DMS53 treated with DMSO at 0.1 percent for 48 hours (cell line): ENCODE results near the gene TRABD2B.

Experiments
- DNase-seq: peaks from one replicate; lab custom pipeline; 2025; ENCODE audit not compliant: unreplicated experiment; lab: John Stamatoyannopoulos, UW

The TRABD2B gene

DNA sequence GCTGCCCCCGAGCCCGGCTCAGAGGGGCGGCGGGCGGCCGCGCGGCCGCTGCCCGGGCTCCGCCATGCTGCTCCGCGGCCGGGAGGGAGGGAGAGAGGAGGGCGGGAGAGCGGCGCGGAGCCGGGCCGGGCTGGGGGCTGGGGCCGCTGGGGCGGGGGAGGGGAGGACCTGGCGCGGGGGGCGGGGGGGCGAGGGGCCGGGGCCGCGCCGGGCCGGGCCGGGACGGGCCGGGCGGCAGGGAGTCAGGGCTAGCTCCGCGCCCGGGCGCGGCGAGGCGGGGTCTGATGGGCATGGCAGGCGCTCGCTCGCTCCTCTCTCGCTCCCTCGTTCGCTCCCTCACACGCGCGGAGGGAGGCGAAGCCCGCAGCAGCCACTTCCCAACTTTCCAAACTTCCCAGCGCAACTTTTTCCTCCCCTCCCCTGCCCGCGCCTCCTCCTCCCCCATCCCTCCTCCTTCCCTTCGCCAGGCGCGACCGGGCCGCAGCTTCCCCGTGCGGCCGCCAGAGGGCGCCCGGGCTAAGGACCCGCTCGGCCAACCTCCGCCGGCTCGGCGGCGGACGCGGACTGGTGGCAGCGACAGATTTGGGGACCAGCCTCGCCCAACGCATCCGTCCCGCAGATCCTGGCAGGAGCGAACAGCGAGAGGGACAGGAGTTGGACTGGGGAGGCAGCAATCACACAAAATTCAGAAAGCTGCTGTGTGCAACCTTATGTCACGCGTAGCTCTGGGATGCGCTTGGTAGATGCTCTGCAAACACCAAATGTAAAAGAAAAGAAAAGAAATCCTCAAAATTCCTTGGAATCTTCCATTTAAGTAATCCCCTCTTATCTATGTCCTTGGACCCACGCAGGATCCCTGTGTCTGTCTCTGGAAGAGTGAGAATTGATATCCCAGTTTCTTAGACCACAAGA is at the start of gene TRABD2B:
Gene TRABD2B, minus strand, starts transcription at position 97 of the 912 bp plus-strand sequence.
- DNase-seq, result peak; percentile 54

DNA sequence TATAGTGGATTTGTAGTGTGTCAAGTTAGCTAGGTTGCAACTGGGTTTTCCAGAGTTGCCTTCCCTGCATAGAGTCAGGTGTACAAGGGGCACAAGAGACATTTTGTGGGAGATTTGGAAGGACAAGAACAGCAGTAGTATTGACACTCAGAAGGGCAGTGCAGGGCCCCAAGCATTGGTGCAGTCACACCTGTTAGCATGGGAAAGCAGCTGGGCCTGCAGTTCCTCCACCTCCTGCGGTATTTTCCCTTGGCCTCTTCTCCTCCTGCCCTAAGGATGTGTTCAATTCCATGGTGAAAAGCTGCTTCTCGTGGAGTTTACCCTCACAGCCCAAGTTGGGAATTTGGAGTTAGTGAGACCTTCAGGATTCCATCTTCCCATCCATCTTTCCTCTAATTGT is 47.1 kb upstream of the TRABD2B start:
- no peak for DNase-seq

GRCh38 chr1:48043622-48044021 is 46.4 kb upstream of the TRABD2B start:
- DNase-seq, result peak; percentile 92

DNA sequence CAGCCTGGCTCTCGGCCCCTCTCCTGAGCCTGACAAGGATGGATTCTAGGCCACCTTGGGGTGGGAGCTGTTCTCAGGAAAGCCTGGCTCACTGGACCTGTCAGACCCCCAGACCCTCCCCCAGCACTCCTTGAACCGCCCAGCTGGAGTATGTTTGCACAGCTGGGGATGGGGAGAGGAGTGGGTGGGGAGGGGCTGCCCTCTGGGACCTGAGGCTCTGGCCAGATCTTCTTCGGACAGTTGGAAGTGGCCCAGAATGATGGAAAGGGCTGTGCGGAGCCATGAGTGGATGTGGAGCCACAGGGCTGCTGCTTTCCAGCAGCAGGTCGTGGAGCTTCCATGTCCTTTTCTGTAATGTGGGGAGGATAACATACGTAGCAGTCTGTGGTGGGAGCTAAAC is 43.0 kb upstream of the TRABD2B start:
- DNase-seq, result no peak

DNA sequence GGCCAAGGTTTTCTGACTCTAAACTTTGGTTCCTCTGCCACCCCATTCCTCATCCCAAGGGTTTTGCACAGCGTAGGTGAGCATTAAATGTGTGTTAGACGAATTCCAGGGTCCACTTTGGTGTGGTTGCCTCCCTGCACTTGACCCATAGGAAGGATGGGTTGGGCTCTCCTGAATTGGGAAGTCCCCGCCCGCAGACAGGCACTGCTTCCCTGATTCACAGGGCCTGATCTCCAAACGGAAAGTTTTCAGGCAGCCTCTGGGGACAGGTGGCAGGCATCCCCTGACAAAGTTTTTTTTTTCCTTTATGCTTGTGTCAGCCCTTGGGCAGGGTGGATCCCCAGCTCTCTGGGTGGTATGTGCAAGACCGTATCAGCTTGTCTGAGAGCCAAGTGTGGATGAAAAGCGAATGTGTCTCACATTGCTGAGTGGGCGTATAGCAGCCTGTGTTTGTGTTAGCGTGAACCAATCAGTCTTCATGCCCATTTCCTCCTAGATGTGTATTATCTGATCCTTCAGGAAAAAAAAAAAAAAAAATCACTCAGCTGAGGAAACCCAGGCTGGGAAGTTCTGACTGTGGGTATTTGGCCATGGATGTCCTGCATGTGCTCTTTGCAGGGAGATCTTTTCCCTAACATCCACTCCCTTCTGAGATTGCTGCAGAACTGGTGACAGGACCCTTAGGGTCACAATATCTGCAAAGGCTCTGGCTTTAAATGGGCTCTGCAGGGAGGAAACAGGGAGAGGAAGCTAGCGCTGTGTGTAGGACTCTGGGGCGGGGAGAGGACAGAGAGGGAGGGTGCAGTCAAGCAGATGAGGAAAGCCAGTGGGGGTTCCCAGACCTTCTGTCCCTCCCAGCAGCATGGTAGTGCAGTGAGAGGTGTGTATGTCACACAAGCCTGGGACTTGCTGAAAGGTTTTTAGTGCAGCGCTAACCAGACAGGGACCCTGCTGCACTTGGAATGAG is 42.2 kb upstream of the TRABD2B start:
- no peak for DNase-seq

DNA sequence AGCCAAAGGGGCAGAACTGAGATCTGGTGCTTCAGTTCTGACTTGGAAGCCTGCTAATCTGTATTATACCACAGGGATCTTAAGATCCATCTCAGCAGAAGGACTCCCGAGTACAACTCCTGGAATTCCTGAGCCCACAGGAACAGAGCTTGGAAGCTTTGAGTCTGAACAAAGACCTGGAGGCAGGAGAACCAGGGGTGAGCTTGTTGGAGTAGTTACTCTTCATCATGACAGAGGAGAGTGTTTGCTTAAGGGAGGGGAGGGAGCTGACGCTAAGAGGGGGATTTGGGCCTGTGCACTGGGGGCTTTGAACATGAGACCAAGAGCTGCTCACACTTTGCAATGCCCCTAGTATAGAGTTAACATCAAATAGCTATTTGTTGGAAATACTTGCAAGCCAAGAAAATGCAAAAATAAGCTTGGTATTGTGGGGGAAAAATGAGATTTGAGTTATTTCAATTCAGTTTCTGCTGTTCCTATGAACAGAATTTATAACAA is 41.1 kb upstream of the TRABD2B start:
- no peak for DNase-seq

- DNase-seq, result no peak
Observed at GRCh38 chr1:48036710-48037355, 39.6 kb upstream of the TRABD2B start.

GRCh38 chr1:48035371-48036141 is 38.4 kb upstream of the TRABD2B start:
- no peak for DNase-seq

- DNase-seq, result no peak
Observed at GRCh38 chr1:48033495-48034045, 36.4 kb upstream of the TRABD2B start.

GRCh38 chr1:48031676-48032075 is 34.5 kb upstream of the TRABD2B start:
- no peak for DNase-seq

DNA sequence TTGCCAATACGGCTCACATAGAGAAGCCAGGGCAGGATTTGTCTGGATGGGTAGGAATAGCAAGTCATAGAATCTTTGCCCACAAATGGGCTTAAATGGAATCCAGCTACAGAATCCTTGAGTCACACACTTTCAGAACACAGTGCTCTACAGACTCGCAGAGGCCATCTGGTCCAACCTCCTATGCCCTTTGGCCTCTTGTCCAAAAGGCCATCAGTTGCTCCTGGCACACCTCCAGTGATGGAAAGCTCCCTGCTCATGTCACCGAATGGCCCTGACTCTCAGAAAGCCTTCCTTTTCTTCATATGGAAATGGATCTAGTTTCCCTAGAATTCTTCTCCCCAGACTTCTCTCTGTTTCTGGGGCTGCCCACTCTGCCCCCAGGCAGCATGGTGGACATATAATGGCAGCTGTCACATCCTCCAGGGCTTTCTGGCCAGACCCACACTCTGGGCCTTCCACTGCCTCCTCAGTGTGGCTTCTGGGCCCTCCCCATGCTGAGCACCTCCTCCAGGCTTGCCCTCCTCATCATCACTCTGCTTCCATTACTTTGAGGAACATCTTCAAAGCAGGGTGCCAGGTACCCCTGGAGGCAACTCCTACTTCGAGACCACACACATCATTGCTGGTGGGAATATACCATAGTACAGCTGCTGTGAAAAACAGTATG is 33.6 kb upstream of the TRABD2B start:
- DNase-seq, result no peak

DNA sequence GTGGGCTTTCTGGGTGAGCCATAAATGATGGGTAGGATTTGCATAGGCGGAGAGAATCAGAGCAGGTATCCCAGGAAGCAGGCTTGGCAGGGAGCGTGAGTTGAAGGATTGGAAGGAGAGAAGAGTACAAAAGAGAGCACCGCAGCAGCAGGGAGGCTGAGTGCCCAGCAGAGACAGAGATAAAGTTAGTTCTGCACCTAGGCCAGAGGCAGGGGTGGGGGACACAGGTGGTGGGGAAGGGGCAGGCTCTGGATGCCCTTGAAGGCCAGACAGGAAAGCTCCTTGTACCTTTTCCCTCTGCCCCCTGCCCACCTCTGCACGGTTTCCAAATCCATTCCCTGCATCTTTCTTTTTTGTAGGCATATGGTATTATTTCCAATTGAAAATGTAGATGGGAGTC is 33.0 kb upstream of the TRABD2B start:
- DNase-seq, result no peak

DNA sequence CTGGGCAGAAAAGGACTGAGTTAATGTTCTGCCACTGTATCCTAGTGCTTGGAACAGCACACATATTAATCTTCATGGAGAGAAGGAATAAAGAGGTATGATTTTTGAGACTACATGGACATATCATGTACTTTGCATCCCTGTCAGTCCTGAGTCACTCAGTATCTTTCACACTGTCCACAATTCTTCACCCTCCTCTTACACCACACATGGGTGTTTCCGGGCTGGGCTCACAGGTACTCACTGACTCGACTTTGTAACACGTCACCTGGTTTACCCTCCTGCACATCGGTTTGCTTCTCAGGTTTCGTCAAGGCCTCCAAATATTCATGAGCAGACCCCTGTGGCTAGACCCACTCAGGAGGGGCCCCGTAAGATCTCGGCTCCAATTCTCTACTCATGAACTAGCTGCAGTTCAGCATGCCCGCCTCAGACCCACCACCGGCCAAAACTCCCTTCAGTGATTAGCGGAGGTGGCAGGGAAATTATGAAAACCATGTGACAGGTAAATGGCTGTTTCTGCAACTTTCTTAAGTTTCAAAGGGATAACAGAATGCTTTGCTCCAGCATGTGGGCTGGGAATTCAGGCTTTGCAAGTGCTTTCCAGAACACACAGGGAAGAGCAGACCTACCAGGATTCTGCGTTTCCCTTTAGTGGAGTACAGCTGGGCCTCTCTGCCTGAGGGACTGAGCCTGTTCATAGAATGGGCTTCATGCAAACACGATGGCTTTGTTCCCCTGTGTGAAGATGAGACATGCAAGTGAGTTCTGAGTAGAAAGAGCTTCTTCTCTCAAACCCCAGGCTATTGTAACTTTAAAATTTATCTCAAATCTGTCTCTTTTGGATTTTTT is 31.3 kb upstream of the TRABD2B start:
- no peak for DNase-seq

DNA sequence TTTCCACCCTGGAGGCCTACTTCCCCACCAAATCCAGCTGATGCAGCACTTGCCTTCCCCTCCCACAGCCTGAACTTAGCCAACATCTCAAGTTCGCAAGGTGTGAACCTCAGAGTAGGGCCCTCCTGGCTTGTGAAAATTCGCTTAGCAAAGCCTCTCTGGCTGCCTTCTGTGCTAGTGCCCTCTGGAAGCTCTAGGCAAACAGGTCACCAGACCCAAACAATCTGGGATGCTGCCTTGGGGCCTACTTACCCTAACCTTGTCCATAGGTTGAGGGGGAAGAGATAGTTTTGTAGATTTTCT is 30.3 kb upstream of the TRABD2B start:
- no peak for DNase-seq

- no peak for DNase-seq
Observed at GRCh38 chr1:48026701-48027532, 29.7 kb upstream of the TRABD2B start.

DNA sequence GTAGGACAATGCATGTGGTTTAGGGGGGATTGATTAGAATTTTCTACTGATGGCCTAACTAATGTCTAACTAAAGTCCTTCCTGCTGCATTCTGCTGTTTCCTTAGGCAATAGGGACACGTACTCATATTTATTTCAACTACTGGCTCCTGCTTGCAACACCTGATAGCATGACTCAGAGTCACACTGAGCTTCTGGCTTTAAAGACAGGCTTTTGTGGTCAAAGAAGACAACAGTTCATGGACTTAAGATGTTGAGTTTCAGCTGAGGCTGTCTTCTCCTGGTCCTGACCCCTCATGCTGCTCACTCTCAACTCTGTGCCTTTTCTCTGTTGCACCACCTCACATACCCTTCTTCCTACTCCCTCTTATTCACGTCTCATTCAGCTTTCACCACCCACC is 29.1 kb upstream of the TRABD2B start:
- no peak for DNase-seq

GRCh38 chr1:48025076-48025475 is 27.9 kb upstream of the TRABD2B start:
- DNase-seq, result no peak

DNA sequence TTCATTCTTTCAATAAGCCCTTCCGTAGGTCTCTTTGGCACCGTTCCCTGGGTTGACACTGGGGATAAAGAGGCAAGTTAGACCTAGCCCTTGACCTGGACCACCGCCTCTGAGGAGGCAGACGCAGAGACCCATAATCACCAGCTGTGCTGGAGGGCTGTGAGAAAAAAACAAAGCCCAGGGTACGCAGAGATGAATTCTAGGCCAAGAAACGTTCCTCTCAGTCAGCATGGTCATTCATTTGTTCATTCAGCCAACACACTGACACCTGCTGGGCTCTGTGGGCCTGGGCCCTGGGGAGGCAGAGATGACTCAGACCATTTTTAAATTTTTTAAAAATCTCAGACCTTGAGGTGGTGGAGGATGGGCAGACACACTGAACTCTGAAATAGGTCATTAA is 26.3 kb upstream of the TRABD2B start:
- no peak for DNase-seq
